Stomach smooth muscle (tissue), 2 donors: ENCODE measurements around the gene CEL.

Experiments
- H3K27ac ChIP-seq: one replicate; pipeline ENCODE4 v1.7.0; 2013; ENCODE audit warnings: mild to moderate bottlenecking, low read length, inconsistent platforms
- H3K27me3 ChIP-seq, 2 donors: one replicate each; pipeline ENCODE4 v1.7.0; 2013; ENCODE audit warnings: low read length in 2 of 2; ENCODE audit not compliant: insufficient read depth in 2 of 2, control insufficient read depth in 1 of 2
- H3K36me3 ChIP-seq, 2 donors: one replicate each; pipeline ENCODE4 v1.7.0; 2013; ENCODE audit warnings: low read length in 2 of 2; ENCODE audit not compliant: control insufficient read depth in 2 of 2, insufficient read depth in 2 of 2
- H3K4me1 ChIP-seq: one replicate; pipeline ENCODE4 v1.7.0; 2013; ENCODE audit warnings: low read length; ENCODE audit not compliant: control insufficient read depth, insufficient read depth
- H3K4me3 ChIP-seq, 2 donors: one replicate each; pipeline ENCODE4 v1.7.0; 2013; ENCODE audit warnings: low read length in 2 of 2
- H3K9ac ChIP-seq, 2 donors: one replicate each; pipeline ENCODE4 v1.7.0; 2013; ENCODE audit warnings: low read length in 2 of 2, mild to moderate bottlenecking in 1 of 2
- H3K9me3 ChIP-seq, 2 donors: one replicate each; pipeline ENCODE4 v1.7.0; 2013; ENCODE audit warnings: low read length in 2 of 2; ENCODE audit not compliant: control insufficient read depth in 2 of 2
- donor health status: healthy.
- donor health status: Pancreatic carcinoma.

The CEL gene

DNA sequence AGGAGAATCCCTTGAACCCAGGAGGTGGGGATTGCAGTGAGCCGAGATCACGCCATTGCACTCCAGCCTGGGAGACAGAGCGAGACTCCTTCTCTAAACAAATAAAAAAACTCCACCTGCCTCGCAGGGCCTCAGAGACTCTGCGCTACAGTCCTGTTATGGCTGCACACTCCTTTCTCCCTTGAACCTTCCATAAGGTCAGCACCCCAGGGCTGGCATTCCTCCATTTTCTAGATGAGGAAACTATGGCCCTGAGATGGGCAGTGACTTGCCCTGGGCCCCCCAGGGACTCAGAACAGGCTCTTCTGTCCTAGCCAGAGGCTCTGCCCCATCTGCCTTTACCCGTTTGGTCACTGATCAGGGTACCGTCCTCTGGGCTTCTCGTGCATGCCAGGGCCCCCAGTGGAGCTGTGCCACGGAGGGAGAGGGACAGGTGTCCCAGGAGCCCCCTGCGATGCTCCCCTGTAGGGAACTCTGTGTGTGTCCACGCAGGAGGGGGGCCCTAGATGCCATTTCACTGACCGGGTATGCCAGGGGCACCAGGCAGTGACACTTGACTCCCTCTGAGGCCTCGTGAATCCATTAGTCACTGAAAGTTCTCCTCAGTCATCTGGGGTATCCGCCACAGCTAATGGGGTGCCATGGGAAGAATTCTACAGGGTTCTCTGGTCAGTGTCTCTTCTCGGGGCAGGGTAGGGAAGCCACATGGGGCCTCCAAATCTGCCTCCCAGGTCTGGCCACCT, 43.1 kb downstream of the CEL start:
- Histone ChIP-seq H3K4me1 (peaks cover 2% of the 10 kb centered on the region), H3K4me3 (no peak overlapping the region), H3K9ac (no peak overlapping the region), H3K9me3 (no peaks in the 10 kb centered on the region), H3K27ac (no peak overlapping the region), H3K27me3 (no peaks in the 10 kb centered on the region), H3K36me3 (peaks cover 74 to 81% of the 10 kb centered on the region in 2 donors)

GRCh38 chr9:133105461-133105770, 43.6 kb downstream of the CEL start:
- Histone ChIP-seq H3K4me3 (no peak overlapping the region), H3K4me1 (peaks cover 2% of the 10 kb centered on the region), H3K9ac (no peak overlapping the region), H3K9me3 (no peaks in the 10 kb centered on the region), H3K36me3 (peaks cover 74 to 79% of the 10 kb centered on the region in 2 donors), H3K27ac (no peak overlapping the region), H3K27me3 (no peaks in the 10 kb centered on the region)

- no peaks in the 10 kb centered on the region for H3K9me3 ChIP-seq
- no peak overlapping the region for H3K4me3 ChIP-seq
- peaks cover 61 to 67% of the 10 kb centered on the region in 2 donors for H3K36me3 ChIP-seq
- H3K27me3 ChIP-seq: no peaks in the 10 kb centered on the region
- no peak overlapping the region for H3K27ac ChIP-seq
- no peak overlapping the region for H3K9ac ChIP-seq
- H3K4me1 ChIP-seq: peaks cover 2% of the 10 kb centered on the region
Measured at GRCh38 chr9:133106511-133107244, 44.9 kb downstream of the CEL start.

DNA sequence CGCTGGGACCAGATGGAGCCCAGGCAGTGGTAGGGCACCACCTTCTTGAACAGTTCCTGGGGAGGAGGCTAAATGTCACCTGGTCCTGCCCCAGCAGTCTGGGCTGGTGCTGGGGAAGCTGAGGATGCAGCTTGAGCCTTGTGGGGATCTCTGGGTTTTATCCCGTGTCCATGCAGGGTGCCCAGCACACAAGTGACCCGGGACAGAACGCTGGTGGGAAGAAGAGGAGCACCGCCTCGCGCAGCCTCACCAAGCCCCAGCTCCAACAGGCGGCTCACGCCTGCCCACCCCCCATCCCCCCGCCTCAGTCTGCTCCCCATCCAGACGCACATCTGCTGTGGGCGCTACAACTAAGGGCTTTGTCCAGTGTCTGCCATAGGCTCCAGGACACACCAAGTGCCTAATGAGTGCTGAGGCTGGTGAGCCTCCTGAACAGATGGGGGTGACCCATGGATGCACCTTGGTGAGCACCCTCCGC, 45.5 kb downstream of the CEL start:
- no peak overlapping the region for H3K27ac ChIP-seq
- H3K9me3 ChIP-seq: no peaks in the 10 kb centered on the region
- H3K4me3 ChIP-seq: no peak overlapping the region
- H3K36me3 ChIP-seq: peaks cover 55 to 61% of the 10 kb centered on the region in 2 donors
- H3K9ac ChIP-seq: no peak overlapping the region
- H3K27me3 ChIP-seq: no peaks in the 10 kb centered on the region
- peaks cover 5% of the 10 kb centered on the region for H3K4me1 ChIP-seq

- peaks cover 46 to 52% of the 10 kb centered on the region in 2 donors for H3K36me3 ChIP-seq
- peaks cover 14% of the 10 kb centered on the region for H3K4me1 ChIP-seq
Measured at GRCh38 chr9:133107961-133108793, 46.4 kb downstream of the CEL start.

GRCh38 chr9:133108794-133109641, 47.2 kb downstream of the CEL start:
- H3K4me3 ChIP-seq: no peak overlapping the region
- no peaks in the 10 kb centered on the region for H3K9me3 ChIP-seq
- no peak overlapping the region for H3K27ac ChIP-seq
- no peak overlapping the region for H3K9ac ChIP-seq
- peaks cover 46 to 47% of the 10 kb centered on the region in 2 donors for H3K36me3 ChIP-seq
- peaks cover 20% of the 10 kb centered on the region for H3K4me1 ChIP-seq
- no peaks in the 10 kb centered on the region for H3K27me3 ChIP-seq

More at GRCh38 chr9:133107961-133108793, 46.4 kb downstream of the CEL start:
- Histone ChIP-seq H3K4me3 (no peak overlapping the region), H3K9ac (no peak overlapping the region), H3K27me3 (no peaks in the 10 kb centered on the region), H3K27ac (no peak overlapping the region), H3K9me3 (no peaks in the 10 kb centered on the region)

DNA sequence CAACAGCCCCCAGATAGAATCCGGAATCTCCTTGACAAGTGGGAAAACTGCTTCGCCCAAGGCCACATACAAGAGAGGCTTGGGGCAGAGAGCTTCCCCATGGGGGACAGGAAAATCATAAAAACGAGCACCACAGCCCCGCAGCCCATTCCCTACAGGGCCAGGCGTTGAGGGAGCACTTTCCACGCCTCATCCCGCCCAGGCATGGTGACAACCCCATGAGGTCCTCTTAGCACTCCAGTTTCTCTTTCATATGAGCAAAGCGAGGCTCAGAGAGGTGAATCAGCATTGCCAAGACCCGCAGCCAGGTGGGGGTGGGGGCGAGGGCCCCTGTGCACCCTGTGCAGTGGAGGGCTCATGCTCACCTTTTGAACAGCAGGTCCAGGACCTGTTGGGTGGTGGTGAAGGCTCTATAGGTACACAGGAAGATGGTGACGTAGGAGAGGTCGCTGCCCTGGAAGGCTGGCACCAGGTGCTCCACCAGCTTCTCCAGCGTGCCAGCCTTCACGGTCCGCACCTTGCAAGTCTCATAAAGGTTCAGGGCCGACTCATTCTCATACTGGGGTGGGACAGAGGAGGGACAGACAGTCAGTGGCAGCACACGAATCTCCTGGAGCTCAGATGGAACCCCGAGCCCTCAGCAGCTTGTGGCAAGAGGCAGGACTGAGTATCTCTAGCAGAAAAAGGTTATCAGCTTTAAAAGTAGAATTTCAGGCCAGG, 48.3 kb downstream of the CEL start:
- Histone ChIP-seq H3K27me3 (no peaks in the 10 kb centered on the region), H3K9me3 (no peaks in the 10 kb centered on the region), H3K4me1 (peaks cover 31% of the 10 kb centered on the region), H3K36me3 (peaks cover 39 to 41% of the 10 kb centered on the region in 2 donors), H3K27ac (no peak overlapping the region), H3K4me3 (no peak overlapping the region), H3K9ac (no peak overlapping the region)

GRCh38 chr9:133111808-133112662, 50.3 kb downstream of the CEL start:
- Histone ChIP-seq H3K4me3 (no peak overlapping the region), H3K27me3 (no peaks in the 10 kb centered on the region), H3K9ac (no peak overlapping the region), H3K4me1 (peaks cover 51% of the 10 kb centered on the region), H3K36me3 (peaks cover 22 to 29% of the 10 kb centered on the region in 2 donors), H3K27ac (peak overlapping the region; percentile 71), H3K9me3 (no peaks in the 10 kb centered on the region)

- Histone ChIP-seq H3K4me3 (peak overlapping the region in 1 of 2 donors; percentile 15), H3K36me3 (peaks cover 16 to 23% of the 10 kb centered on the region in 2 donors), H3K27me3 (no peaks in the 10 kb centered on the region), H3K9ac (peak overlapping the region in 1 of 2 donors; percentile 55), H3K9me3 (no peaks in the 10 kb centered on the region), H3K27ac (peak overlapping the region; percentile 71), H3K4me1 (peaks cover 57% of the 10 kb centered on the region)
Measured at GRCh38 chr9:133112663-133113026, 50.9 kb downstream of the CEL start.
